ENCODE data around the gene SOX6.
"Not testable (repeated sequence)": the region's sequence is repeated elsewhere in the genome, so short reads cannot be mapped to it uniquely, and the experiment has no call there.

Gene SOX6

DNA sequence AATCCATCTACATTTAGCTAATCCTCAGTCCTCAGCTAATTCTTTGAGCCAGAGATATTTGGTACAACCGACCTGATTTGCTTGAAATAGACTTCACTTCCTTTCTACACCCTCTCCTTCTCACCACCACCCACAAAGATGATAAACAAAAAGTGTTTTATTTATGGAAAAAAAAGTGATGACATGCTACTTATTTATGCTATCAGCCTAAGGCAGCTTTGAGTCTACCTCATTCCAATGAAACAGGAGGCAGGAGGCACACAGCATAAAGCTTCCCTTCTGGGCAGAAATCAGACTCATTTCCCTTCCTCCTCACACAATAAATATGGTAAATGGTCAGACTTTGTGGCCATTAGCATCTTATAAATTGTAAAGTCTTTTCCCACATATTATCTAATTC, 325.7 kb downstream of the SOX6 start:
- no peak for TF ChIP-seq EZH2phosphoT487 (IDR thresholded peaks at IDR 0.05; ENCODE audit: borderline replicate concordance)
- TF ChIP-seq CTCF (conservative IDR thresholded peaks at IDR 0.05; ENCODE audit: low read length) = no peak
- Histone ChIP-seq H3K4me3 (ENCODE audit: low read length, poor library complexity, severe bottlenecking) (no peak overlapping the region), H3K79me2 (ENCODE audit: insufficient read depth, low read length) (no peaks in the 10 kb centered on the region), H3K9me3 (ENCODE audit: insufficient read depth, low read depth, low read length) (no peaks in the 10 kb centered on the region), H2AFZ (ENCODE audit: low read length) (no peak overlapping the region), H3K4me1 (ENCODE audit: insufficient read depth, low read length, poor library complexity, severe bottlenecking) (no peaks in the 10 kb centered on the region), H3K9ac (ENCODE audit: low read depth, low read length, poor library complexity, severe bottlenecking) (no peak overlapping the region), H3K4me2 (ENCODE audit: low read depth, low read length, poor library complexity, severe bottlenecking) (no peak overlapping the region), H4K20me1 (ENCODE audit: insufficient read depth, low read length, poor library complexity, severe bottlenecking) (no peaks in the 10 kb centered on the region), H3K9me2 (replicated peaks; ENCODE audit: low read depth, low read length) (no peaks in the 10 kb centered on the region), H3K36me3 (ENCODE audit: insufficient read depth, low read length) (no peaks in the 10 kb centered on the region), H3K27me3 (ENCODE audit: insufficient read depth, low read length, poor library complexity, severe bottlenecking) (no peaks in the 10 kb centered on the region), H3F3A (ENCODE audit: low read depth) (no peaks in the 10 kb centered on the region)

- H3K9me2 ChIP-seq (replicated peaks; ENCODE audit: low read depth, low read length); H3K36me3 ChIP-seq (ENCODE audit: insufficient read depth, low read length); H3K4me3 ChIP-seq (ENCODE audit: low read length, poor library complexity, severe bottlenecking); H3K4me1 ChIP-seq (ENCODE audit: insufficient read depth, low read length, poor library complexity, severe bottlenecking); H3K27me3 ChIP-seq (ENCODE audit: insufficient read depth, low read length, poor library complexity, severe bottlenecking); H3F3A ChIP-seq (ENCODE audit: low read depth); H3K4me2 ChIP-seq (ENCODE audit: low read depth, low read length, poor library complexity, severe bottlenecking); H3K79me2 ChIP-seq (ENCODE audit: insufficient read depth, low read length); H2AFZ ChIP-seq (ENCODE audit: low read length); H3K9me3 ChIP-seq (ENCODE audit: insufficient read depth, low read depth, low read length); H3K9ac ChIP-seq (ENCODE audit: low read depth, low read length, poor library complexity, severe bottlenecking); H4K20me1 ChIP-seq (ENCODE audit: insufficient read depth, low read length, poor library complexity, severe bottlenecking): not testable (repeated sequence)
Observed at GRCh38 chr11:16029151-16029550, 327.2 kb downstream of the SOX6 start.

DNA sequence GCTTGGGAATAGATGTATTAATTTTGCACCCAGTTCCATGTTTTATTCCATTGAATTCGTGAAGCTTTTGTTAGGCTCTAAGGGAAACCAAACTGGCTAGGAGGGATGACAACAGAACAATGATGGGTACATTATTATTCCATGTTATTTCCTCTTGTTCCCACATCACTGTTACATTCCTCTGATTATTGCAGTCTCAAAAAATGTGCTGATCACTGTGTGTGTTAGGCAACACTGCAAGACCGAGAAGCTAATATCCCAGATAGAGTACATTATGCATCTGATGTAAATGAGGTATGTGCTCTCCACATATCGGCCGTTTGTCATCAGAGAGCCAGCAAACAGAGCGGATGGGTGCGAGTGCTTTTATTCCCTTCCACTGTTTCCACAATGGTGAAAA, 327.9 kb downstream of the SOX6 start:
- no peaks in the 10 kb centered on the region for H3K4me1 ChIP-seq (ENCODE audit: insufficient read depth, low read length, poor library complexity, severe bottlenecking)
- H3K79me2 ChIP-seq (ENCODE audit: insufficient read depth, low read length) = no peaks in the 10 kb centered on the region
- no peak overlapping the region for H2AFZ ChIP-seq (ENCODE audit: low read length)

More for the DNA sequence above, 327.9 kb downstream of the SOX6 start:
- Histone ChIP-seq H3F3A (ENCODE audit: low read depth) (no peaks in the 10 kb centered on the region), H3K9me2 (replicated peaks; ENCODE audit: low read depth, low read length) (no peaks in the 10 kb centered on the region), H3K36me3 (ENCODE audit: insufficient read depth, low read length) (no peaks in the 10 kb centered on the region), H3K9ac (ENCODE audit: low read depth, low read length, poor library complexity, severe bottlenecking) (no peak overlapping the region), H3K9me3 (ENCODE audit: insufficient read depth, low read depth, low read length) (no peaks in the 10 kb centered on the region), H3K27me3 (ENCODE audit: insufficient read depth, low read length, poor library complexity, severe bottlenecking) (no peaks in the 10 kb centered on the region), H3K4me3 (ENCODE audit: low read length, poor library complexity, severe bottlenecking) (no peak overlapping the region), H4K20me1 (ENCODE audit: insufficient read depth, low read length, poor library complexity, severe bottlenecking) (no peaks in the 10 kb centered on the region), H3K4me2 (ENCODE audit: low read depth, low read length, poor library complexity, severe bottlenecking) (no peak overlapping the region)
- no peak for TF ChIP-seq CTCF (conservative IDR thresholded peaks at IDR 0.05; ENCODE audit: low read length)
- TF ChIP-seq EZH2phosphoT487 (IDR thresholded peaks at IDR 0.05; ENCODE audit: borderline replicate concordance) = no peak

Data from Loucy (cell line).